ENCODE measurements around the gene BEGAIN. TPM values are rescaled to one million over a fixed set of nuclear protein-coding genes. Genes with fewer than 3 reads are reported as not detected.

Gene BEGAIN
- total RNA-seq, 1 donor from 2014 or later = under 0.01 TPM

- no peak for DNase-seq (ENCODE audit: low read depth in 2 of 2)
These were observed 5.7 kb downstream of the BEGAIN start for GRCh38 chr14:100581228-100582145.

GRCh38 chr14:100580316-100581227 is 6.6 kb downstream of the BEGAIN start:
- DNase-seq (ENCODE audit: low read depth in 2 of 2) = no peak

GRCh38 chr14:100578552-100578951 is 8.7 kb downstream of the BEGAIN start:
- no peak for DNase-seq (ENCODE audit: low read depth in 2 of 2)

GRCh38 chr14:100577986-100578431 is 9.2 kb downstream of the BEGAIN start:
- no peak for DNase-seq (ENCODE audit: low read depth in 2 of 2)

- no peak for DNase-seq (ENCODE audit: low read depth in 2 of 2)
These were observed 9.8 kb downstream of the BEGAIN start for GRCh38 chr14:100577321-100577985.

- DNase-seq (ENCODE audit: low read depth in 2 of 2) = no peak
These were observed 10.8 kb downstream of the BEGAIN start for GRCh38 chr14:100576091-100577085.

- no peak for DNase-seq (ENCODE audit: low read depth in 2 of 2)
These were observed 11.8 kb downstream of the BEGAIN start for GRCh38 chr14:100575266-100575995.

- no peak for DNase-seq (ENCODE audit: low read depth in 2 of 2)
These were observed 12.6 kb downstream of the BEGAIN start for GRCh38 chr14:100574642-100575031.

GRCh38 chr14:100573757-100574641 is 13.2 kb downstream of the BEGAIN start:
- no peak for DNase-seq (ENCODE audit: low read depth in 2 of 2)

GRCh38 chr14:100573002-100573756 is 14.0 kb downstream of the BEGAIN start:
- DNase-seq (ENCODE audit: low read depth in 2 of 2) = no peak

GRCh38 chr14:100572543-100572942 is 14.7 kb downstream of the BEGAIN start:
- DNase-seq (ENCODE audit: low read depth in 2 of 2) = no peak

- no peak for DNase-seq (ENCODE audit: low read depth in 2 of 2)
These were observed 15.4 kb downstream of the BEGAIN start for GRCh38 chr14:100571837-100572236.

GRCh38 chr14:100570726-100571454 is 16.3 kb downstream of the BEGAIN start:
- no peak for DNase-seq (ENCODE audit: low read depth in 2 of 2)

- no peak for DNase-seq (ENCODE audit: low read depth in 2 of 2)
These were observed 17.4 kb downstream of the BEGAIN start for GRCh38 chr14:100569734-100570286.

- no peak for DNase-seq (ENCODE audit: low read depth in 2 of 2)
These were observed 18.1 kb downstream of the BEGAIN start for GRCh38 chr14:100568998-100569733.

Data from dermis microvascular lymphatic vessel endothelial cell (primary cell).